OCI-LY7 (cell line): Measurements from ENCODE around the gene MED27.

Experiments
- CTCF ChIP-seq: fragments of 200-600 bp; sonication (generic); conservative IDR thresholded peaks from 2 replicates; pipeline ENCODE4 v1.5.1; 2014; ENCODE audit warnings: mild to moderate bottlenecking, antibody characterized with exemption, low read length, moderate library complexity, mixed read lengths
- EZH2phosphoT487 ChIP-seq: fragments of 200-600 bp; sonication (generic); IDR thresholded peaks from 2 replicates; pipeline ENCODE4 v1.6.1; 2018; ENCODE audit warnings: low read depth, borderline replicate concordance, mild to moderate bottlenecking, mixed run types, antibody characterized with exemption, low read length, moderate library complexity, mixed read lengths

GRCh38 chr9:132044176-132044875, 35.3 kb downstream of the MED27 start:
- TF ChIP-seq EZH2phosphoT487 (no peak), CTCF (no peak)
